Subcutaneous adipose tissue (tissue), 4 donors: Measurements from ENCODE around the gene RRP9. TPM values are rescaled to one million over a fixed set of nuclear protein-coding genes. Genes with fewer than 3 reads are reported as not detected.

Experiments used
- CTCF ChIP-seq: fragments of 450-650 bp; IDR thresholded peaks from one replicate; pipeline ENCODE4 v1.5.1; 2016; ENCODE audit warnings: low read depth, mild to moderate bottlenecking, control low read depth, antibody characterized with exemption, moderate library complexity
- total RNA-seq, 4 donors: library from RNA; depleted of rRNA; stranded (reverse); fragments of >200 nt; gene quantifications; one replicate each; pipeline ENCODE4 v1.1.0, GENCODE V29; 2016

Gene RRP9
- total RNA-seq, 4 donors from 2014 or later, result 8.1 to 18.1 (median 11.5) TPM

GRCh38 chr3:51933471-51934138, 8.1 kb downstream of the RRP9 start:
- TF ChIP-seq CTCF, result no peak

GRCh38 chr3:51932471-51933370, 9.0 kb downstream of the RRP9 start:
- no peak for TF ChIP-seq CTCF

- TF ChIP-seq CTCF, result no peak
Measured at GRCh38 chr3:51931756-51932155, 9.9 kb downstream of the RRP9 start.

GRCh38 chr3:51930439-51930838, 11.3 kb downstream of the RRP9 start:
- no peak for TF ChIP-seq CTCF

- no peak for TF ChIP-seq CTCF
Measured at GRCh38 chr3:51929420-51930003, 12.2 kb downstream of the RRP9 start.

- TF ChIP-seq CTCF, result no peak
Measured at GRCh38 chr3:51928438-51928837, 13.3 kb downstream of the RRP9 start.
